ENCODE results near the gene LAMB4. TPM values are rescaled to one million over a fixed set of nuclear protein-coding genes. Genes with fewer than 3 reads are reported as not detected.

Gene LAMB4
- total RNA-seq, 6 experiments from 2014 or later = not detected

GRCh38 chr7:108158776-108159175 is 28.6 kb upstream of the LAMB4 start:
- ATAC-seq = no peak
- WGBS (ENCODE audit: insufficient coverage, low coverage, low lambda C conversion rate, missing lambda C conversion rate) = 36% methylated on average over 1 of the region's 1 CpG
- intact Hi-C loops (cut with DNase I) = no loop called here

GRCh38 chr7:108157606-108158335 is 27.6 kb upstream of the LAMB4 start:
- Histone ChIP-seq H3K4me3 (no peak overlapping the region), H3K27ac (no peak overlapping the region), H3K36me3 (no peaks in the 10 kb centered on the region), H3K27me3 (no peaks in the 10 kb centered on the region), H3K9me3 (no peaks in the 10 kb centered on the region), H3K4me1 (no peaks in the 10 kb centered on the region)
- WGBS (ENCODE audit: insufficient coverage, low coverage, low lambda C conversion rate, missing lambda C conversion rate) = 93% methylated on average over 3 of the region's 4 CpGs
- TF ChIP-seq POLR2A (IDR thresholded peaks at IDR 0.05) (no peak), CTCF (IDR thresholded peaks at IDR 0.05) (no peak)
- DNase-seq = no peak
- ATAC-seq = no peak
- intact Hi-C loops (cut with DNase I) = no loop called here

More at GRCh38 chr7:108158776-108159175, 28.6 kb upstream of the LAMB4 start:
- no peaks in the 10 kb centered on the region for H3K36me3 ChIP-seq
- H3K9me3 ChIP-seq = no peaks in the 10 kb centered on the region
- H3K27me3 ChIP-seq = no peaks in the 10 kb centered on the region
- TF ChIP-seq CTCF (IDR thresholded peaks at IDR 0.05) (no peak), POLR2A (IDR thresholded peaks at IDR 0.05) (no peak)
- no peaks in the 10 kb centered on the region for H3K4me1 ChIP-seq
- no peak for DNase-seq
- no peak overlapping the region for H3K27ac ChIP-seq
- no peak overlapping the region for H3K4me3 ChIP-seq

- Histone ChIP-seq H3K27me3 (no peaks in the 10 kb centered on the region), H3K27ac (no peak overlapping the region), H3K4me1 (no peaks in the 10 kb centered on the region), H3K36me3 (no peaks in the 10 kb centered on the region), H3K9me3 (no peaks in the 10 kb centered on the region), H3K4me3 (no peak overlapping the region)
- ATAC-seq (no peak), DNase-seq (no peak)
- no peak for TF ChIP-seq POLR2A (IDR thresholded peaks at IDR 0.05)
- TF ChIP-seq CTCF (IDR thresholded peaks at IDR 0.05) = no peak
- intact Hi-C loops (cut with DNase I) = no loop called here
- WGBS (ENCODE audit: insufficient coverage, low coverage, low lambda C conversion rate, missing lambda C conversion rate) = 82% methylated on average over 3 of the region's 3 CpGs
Observed at GRCh38 chr7:108156897-108157605, 26.9 kb upstream of the LAMB4 start.

- 63% methylated on average over 3 of the region's 3 CpGs for WGBS (ENCODE audit: insufficient coverage, low coverage, low lambda C conversion rate, missing lambda C conversion rate)
- no peak overlapping the region for H3K4me3 ChIP-seq
- H3K27ac ChIP-seq = no peak overlapping the region
- no peaks in the 10 kb centered on the region for H3K9me3 ChIP-seq
- ATAC-seq (no peak), DNase-seq (no peak)
- no peaks in the 10 kb centered on the region for H3K36me3 ChIP-seq
- H3K27me3 ChIP-seq = no peaks in the 10 kb centered on the region
- no peaks in the 10 kb centered on the region for H3K4me1 ChIP-seq
- TF ChIP-seq CTCF (IDR thresholded peaks at IDR 0.05) (no peak), POLR2A (IDR thresholded peaks at IDR 0.05) (no peak)
- intact Hi-C loops (cut with DNase I) = no loop called here
Observed at GRCh38 chr7:108152198-108152597, 22.0 kb upstream of the LAMB4 start.
